ENCODE measurements around the gene SLC16A6.
"Not testable (repeated sequence)": the region's sequence is repeated elsewhere in the genome, so short reads cannot be mapped to it uniquely, and the experiment has no call there.

SLC16A6 gene

DNA sequence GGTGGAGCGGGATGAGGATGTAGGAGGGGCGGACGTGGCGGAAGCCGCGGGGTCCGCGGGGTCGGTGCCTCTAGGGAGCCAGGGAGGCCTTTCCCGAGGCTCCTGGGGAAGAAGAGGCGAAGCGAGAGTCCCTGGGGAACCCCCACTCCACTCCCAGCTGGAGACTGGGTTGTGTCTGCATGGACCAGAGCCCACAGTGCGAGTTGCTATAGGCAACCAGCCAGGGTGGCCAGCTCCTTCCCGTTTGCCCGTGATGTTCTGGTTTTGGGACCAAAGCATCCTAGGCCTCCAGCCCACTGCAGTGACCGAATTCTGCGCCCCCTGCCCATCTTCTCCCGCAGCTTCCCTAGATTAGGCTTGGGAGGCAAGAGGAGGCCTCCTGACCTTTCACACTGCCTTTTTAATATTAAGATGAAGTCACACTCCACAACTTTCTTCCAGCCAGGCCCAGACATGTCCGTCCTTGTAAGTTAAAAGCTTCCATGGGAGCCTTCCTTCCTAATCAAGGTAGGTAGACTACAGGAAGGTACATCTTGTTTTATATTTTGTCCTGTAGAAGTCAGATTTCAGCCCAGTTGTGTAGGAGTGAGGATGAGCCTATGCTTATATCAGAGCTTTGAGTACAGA, 42.6 kb downstream of the SLC16A6 start:
- peak; percentile 78 for DNase-seq (ENCODE audit: low spot score)

DNA sequence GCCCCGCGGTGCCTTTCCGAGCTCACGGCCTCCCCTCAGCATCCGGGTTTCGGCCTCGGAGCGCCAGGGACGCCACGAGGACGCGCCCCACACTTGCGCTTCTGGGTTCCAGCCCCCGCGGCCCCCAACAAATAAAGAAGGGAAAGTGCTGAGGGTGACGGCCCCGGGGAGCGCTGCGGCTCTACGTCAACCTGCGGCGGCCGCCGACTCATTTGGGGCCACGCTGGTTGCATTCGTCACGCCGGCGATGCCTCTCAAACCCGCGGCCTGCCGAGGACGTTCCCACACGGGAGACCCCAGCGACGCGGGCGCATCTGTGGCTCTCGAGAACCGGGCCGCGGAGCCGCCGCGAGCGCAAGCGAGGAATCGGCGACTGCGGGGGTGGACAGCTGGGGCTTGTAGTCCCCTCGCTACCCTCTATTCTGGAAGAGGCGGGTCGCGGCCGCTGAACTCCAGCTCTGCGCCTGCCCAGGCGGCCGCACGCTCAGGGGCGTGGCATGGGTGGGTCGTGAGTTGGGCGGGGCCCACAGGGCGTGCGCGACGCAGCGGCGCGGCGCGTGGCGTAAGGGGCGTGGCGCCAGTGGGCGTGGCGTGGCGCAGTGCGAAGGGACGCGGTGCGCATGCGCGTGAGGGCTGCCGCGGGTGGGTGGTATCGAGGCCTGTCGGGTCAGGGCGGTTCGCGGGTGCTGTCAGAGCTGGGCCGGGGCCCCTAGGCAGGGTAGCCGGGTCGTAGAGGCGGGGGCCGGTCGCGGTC, 43.3 kb downstream of the SLC16A6 start, which contains the start of gene AMZ2:
Gene AMZ2 (plus strand): TSS at position 599 of the 754 bp plus-strand sequence. CDS start 2,145 bp downstream, outside the sequence.
- peak; percentile 98 for DNase-seq (ENCODE audit: low spot score)

DNA sequence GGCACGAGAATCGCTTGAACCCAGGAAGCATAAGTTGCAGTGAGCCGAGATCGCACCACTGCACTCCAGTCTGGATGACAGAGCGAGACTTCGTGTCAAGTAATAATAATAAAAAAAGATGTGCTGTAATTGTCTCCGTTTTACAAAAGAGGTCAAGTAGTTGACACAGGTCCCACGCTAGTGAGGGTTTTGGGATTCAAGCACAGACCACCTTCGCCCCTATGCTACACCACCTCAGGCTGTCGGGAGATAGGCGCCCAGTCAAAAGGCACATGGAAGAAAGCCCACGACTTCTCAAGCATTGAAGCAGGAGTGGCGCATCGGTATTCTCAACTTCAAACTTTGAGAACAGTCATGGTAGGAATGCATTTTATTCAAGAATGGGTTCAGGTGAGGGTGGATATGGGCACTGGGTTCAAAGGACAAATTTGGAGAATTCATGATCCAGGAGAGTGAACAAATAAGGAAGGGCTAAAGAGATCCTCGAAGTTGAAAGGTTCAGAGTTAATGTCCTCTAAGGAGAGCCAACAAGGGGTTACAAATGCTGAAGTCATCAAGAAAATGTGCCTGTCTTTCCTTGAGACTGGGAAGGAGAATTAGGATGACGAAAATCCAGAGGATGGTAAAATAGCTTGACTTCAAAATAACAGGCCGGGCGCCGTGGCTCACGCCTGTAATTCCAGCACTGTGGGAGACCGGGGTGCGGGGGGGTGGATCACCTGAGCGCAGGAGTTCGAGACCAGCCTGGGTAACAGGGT, 44.5 kb downstream of the SLC16A6 start:
- DNase-seq (ENCODE audit: low spot score): no peak

DNA sequence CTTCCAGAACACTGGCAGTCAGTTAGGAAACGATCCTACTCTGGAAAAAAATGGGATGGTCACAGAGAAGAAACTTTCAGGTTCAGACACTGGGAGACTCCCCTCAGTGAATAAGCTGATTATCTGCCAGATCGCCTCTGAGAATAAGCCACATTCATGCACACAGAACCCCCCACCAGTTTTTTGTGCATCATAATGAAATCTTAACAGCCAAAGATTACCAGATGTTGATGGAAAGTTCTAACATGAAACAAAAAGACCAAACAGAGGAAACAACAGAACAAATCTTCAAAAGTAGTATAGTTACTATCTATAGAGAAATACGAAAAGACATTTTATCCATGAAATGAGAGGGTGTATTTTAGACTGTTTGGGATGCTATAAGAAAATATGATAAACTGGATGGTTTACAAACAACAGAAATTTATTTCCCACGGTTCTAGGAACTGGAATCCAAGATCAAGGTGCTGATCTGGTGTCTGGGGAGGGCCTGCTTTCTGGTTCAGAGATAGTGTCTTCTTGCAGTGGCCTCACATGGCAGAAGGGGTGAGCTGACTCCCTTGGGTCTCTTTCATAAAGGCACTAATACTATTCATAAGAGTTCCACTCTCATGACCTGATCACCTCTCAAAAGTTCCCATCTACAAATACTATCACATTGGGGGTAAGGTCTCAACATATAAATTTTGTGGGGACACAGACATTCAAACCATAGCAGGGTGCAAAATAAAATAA, 51.1 kb downstream of the SLC16A6 start:
- DNase-seq (ENCODE audit: low spot score): no peak

DNA sequence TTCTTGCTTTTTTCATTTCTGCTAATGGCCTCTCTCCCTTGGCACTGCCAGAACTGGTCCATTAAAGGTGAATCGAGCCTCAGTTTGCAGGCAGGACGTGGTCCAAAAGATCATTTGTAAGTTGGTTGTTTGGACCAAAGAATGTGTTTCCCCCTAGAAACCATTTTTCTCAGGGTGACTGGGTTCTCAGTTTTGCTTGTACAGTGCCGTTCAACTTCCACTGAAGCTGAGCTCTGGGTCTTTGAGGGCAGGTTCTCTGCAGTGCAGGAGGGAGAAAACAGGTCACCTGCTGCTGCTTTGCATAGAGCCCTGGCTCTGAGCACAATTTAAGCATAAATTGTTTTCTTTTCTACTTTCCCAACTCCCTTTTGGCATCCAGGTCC, 52.1 kb downstream of the SLC16A6 start:
- no peak for DNase-seq (ENCODE audit: low spot score)

DNA sequence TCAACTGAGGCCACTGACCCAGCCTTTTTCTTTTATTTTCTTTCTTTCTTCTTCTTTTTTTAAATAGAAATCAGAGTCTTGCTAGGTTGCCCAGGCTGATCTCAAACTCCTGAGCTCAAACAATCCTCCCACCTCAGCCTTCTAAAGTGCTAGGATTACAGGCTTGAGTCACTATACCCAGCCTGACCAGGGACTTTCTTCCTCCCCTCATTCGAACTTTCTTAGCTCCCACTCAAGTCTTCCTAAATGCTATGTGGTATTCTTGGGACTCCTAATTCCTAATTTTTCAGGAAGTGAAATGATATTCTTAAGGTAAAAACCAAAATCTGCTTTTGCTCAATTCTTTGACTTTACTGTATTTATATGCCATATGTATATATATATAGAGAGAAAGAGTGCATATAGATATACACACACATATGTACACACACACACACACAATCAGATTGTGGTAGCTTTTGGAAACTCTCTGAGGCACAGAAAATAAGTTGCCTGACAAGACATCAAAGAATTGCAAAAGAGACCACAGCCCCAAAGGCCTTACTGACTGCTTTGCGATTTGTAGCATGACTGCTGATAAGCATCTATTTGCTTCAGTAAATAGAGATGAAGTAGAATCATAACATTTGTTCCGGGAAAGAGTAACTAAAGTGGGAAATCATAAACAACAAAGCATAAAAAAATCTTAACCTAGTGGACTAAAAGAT, 52.6 kb downstream of the SLC16A6 start:
- no peak for DNase-seq (ENCODE audit: low spot score)

DNA sequence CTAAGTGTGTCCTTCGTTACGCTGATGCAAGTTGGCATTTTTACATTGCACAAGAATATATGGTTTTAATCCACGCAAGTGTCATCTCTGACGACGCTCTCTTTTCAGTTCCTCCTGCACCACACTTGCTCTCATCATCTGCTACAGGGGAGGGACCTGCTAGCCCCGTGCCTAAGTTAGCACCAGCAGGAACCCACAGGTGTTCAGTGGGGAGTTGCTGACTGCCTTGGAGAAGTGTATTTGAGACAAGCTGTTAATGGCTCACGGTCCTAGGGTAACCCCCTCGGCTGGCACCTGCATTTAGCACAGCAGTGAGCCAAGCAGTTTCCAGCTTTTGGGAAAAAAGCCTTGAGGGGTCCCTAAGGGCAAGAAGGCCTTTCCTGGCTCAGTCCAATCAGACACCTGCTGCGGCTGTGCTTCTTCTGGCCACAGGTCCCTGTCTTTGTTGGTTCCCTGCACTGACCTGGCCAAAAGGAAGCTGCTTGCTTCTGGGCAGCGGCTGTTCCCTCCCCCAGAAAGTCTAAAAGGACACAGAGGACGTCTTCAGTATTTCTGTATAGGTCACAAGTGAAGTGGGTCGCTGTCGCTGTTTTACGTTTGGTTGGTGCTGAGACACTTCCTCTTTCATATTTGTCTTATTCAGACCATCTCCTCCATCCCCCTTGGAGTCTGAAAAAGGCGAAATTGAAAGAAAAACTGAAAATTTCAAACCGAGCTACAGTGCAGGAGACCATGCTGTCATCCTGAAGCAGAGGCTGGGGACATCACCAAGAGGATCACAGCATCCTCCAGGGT, 53.4 kb downstream of the SLC16A6 start:
- not testable (repeated sequence) for DNase-seq (ENCODE audit: low spot score)

DNA sequence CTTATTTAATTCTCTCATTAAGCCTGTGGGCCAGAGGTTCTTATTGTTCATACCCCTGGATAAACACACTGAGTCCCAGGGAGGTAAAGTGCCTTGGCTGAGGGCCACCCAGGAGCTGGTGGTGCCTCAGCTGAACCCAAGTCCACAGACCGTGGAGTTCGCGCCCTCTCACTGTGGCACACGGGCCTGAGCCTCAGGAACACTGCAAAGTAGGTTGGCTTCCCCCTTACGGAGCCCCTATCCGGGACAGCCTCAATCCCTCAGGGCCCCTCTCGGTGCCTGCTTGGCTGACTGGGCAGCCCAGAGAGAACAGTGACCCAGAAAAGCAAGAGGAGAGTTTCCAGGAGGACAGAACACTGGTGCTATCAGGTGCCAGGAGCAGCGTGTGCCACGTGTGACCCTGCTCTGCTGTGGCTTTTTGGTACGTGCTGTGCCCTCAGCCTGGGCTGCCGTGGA, 55.6 kb downstream of the SLC16A6 start:
- not testable (repeated sequence) for DNase-seq (ENCODE audit: low spot score)

DNA sequence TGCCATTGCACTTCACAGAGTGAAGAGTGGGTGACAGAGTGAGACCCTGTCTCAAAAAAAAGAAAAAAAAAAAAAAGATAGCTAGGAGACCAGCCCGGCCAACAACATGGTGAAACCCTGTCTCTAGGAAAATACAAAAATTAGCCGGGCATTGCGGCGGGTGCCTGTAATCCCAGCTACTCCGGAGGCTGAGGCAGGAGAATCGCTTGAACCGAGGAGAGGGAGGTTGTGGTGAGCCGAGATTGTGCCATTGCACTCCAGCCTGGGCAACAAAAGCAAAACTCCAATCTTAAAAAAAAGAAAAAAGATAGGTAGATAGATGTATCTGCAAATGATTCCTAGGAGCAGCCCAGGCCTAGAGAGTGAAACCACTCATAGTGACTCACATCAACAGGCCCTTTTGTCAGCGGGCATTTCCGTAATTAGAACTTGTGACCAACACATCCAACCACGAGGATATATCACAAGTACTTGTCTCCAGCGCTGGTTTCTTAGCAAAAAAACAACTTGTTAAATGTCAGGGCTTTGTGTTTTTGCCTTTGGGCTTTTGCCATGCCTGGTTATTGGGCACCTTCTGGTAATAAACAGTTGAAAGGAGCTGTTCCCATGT, 56.1 kb downstream of the SLC16A6 start:
- DNase-seq (ENCODE audit: low spot score): peak; percentile 60

DNA sequence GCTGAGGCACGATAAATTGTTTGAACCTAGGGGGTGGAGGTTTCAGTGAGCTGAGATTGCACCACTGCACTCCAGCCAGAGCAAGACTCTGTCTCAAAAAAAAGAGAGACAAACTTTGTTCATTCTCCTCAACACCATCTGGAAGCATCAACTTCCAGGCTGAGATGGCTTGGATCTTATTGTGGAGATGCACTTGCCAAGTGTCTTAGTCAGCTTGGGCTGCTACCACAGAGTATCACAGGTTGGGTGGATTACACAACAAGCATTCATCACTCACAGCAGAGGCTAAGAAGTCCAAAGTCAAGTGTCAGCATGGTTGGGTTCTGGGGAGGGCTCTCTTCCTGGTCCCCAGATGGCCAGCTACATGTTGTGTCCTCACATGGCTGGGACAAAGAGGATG, 58.2 kb downstream of the SLC16A6 start:
- DNase-seq (ENCODE audit: low spot score): peak; percentile 27

DNA sequence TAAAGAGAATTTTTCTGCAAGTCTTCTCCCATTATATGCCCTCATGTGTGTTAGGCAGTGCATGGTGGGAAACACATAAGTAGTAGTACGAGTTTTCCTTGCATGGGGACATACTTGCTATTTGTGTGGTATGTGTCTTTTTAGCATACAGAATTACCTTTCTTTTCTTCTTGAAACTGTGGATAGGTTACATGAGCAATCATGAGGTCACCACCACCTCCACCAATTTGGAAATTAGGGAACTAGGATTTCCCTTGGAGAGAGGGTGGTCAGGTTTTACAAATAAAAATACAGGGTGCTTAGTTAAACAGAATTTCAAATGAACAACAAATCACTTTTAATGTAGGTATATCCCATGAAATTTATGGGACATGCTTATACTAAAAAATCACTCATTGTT, 59.4 kb downstream of the SLC16A6 start:
- DNase-seq (ENCODE audit: low spot score): no peak

DNA sequence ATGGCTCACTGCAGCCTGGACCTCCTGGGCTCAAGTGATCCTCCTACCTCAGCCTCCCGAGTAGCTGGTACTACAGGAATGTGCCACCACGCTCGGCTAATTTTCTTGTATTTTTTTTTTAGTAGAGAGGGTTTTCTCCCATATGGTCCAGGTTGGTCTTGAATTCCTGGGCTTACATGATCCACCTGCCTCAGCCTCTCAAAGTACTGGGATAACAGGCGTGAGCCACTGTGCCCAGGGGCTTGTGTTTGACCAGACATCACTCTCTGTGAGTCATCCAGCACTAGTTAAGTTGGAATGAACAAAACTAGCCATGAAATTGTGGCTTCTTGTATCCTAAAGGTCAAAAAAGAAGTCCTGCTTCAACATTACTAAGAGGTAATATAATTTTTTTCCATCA, 59.8 kb downstream of the SLC16A6 start:
- DNase-seq (ENCODE audit: low spot score): not testable (repeated sequence)

DNA sequence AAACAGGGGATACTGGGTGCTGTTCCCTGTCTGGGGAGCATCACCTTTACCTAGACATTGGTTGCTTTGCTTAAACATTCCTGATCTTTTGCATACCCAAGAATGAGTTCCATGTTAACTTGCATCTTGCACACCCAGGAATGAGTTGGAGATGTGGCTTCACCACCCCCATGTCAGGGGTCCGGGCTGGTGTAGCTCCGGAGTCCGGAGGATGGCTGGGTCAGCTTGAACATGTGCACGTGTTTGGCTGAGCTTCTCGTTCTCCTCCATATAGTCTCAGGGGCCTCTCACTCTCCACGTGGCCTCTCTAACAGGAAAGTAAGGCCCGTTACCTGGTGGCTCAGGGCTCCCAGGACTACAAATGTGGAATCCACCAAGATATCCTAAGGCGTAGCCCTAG, 61.3 kb downstream of the SLC16A6 start:
- DNase-seq (ENCODE audit: low spot score): no peak

DNA sequence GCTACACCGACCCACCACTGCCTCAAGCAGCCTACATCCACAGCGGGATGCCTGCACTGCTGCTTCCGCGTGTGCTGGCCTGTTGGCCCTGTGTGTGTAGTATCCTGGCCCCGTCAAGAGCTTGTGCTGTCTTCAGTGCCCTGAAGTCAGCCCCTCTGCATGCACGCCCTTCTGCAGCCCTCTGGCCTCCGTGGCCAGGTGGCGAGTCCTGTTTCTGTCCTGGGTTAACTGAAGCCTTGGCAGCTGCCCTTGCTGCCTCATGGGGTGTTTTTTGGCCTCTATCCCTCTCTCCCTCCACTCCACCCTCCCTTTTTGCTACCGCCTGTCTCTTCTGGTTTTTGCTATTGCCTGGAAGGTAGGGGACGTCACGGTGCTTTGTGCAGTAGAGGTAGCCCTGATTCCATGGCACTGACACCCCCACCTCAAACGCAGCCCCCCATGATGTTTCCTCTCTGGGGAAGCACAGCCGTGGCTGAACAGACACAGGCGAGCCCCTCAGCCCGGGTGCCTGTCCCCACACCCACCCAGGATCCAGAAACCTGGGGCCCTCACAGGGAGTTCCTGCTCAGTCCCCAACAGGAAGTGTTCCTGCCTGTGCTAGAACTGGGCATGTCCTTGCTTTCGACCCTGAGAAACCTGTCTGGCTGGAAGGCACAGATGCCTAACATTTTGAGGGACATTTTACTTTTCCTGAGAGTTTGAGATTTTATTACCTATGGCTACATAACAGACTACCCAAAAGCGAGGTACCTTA, 61.9 kb downstream of the SLC16A6 start:
- DNase-seq (ENCODE audit: low spot score): no peak

DNA sequence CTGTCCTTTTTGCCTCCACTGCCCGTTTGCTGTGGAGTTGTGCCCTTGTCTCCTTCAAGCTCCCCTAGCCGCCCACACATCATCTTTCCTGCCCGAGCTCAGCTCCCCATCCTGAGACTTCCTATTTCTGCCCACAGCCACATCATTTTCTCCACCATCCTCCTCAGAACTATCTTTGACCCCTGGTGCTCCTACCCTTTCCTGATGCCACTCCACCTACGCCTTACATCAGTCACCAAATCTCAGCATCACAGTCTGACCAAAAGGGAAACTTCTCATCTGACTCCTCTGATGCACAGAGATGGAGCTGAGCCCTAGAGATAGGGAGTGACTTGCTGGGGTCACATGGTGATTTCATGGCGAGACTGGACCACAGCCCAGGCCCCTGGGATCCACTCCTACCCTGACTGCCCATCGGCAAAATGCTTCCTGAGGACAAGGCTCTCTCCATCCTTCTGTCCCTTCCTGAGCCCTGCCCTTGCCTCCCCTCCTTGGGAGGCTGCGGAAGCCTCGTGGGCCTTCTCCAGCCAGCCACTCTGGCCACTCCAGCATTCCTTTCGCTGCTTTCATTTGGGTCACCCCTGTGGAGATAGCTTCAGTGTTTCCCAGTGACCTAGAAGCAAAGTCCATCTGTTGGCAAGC, 62.8 kb downstream of the SLC16A6 start:
- DNase-seq (ENCODE audit: low spot score): not testable (repeated sequence)

DNA sequence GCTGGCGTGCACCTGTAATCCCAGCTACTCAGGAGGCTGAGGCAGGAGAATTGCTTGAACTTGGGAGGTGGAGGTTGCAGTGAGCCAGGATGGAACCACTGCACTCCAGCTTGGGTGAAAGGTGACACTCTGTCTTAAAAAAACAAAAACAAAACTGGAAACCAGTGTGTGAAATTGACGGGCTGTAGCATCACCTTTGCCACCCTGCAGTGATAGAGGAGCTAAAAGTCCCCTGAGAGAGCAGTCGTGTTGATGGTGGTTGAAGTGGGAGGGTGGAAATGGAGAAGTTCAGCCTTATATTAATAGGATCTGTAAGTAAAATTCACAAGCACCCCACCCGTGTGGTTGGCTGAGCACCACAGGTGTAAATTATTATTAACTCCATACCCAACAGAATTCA, 65.9 kb downstream of the SLC16A6 start:
- DNase-seq (ENCODE audit: low spot score): not testable (repeated sequence)

DNA sequence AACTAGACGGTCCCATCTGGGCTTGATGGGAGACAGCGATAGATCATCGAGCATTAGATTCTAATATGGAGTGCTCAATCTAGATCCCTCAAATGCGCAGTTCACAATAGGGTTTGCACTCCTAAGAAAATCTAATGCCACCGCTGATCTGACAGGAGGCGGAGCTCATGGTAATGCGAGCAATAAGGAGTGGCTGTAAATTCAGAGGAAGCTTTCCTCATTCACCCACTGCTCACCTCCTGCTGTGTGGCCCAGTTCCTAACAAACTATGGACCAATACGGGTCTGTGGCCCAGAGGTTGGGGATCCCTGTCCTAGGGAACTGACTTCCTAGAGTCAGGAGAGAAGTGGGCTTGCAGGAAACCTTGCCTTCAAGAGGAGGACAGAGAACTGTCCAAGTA, 68.3 kb downstream of the SLC16A6 start:
- DNase-seq (ENCODE audit: low spot score): no peak

DNA sequence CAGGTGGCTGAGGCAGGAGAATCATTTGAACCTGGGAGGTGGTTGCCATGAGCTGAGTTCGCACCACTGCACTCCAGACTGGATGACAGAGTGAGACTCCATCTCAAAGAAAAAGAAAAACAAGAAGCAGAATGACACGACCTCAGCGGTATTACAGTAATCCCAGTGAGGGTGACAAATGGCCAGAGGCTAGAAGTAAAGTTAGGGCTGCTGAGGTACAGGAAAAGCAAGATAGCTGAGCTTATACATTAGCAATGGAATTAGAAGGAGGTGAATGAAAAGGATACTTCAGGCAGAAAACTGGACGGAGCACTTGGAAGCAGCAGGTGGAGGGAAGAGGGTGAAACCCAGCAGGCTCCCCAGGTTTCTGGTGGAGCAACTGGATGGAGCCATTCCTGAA, 69.1 kb downstream of the SLC16A6 start:
- DNase-seq (ENCODE audit: low spot score): no peak

DNA sequence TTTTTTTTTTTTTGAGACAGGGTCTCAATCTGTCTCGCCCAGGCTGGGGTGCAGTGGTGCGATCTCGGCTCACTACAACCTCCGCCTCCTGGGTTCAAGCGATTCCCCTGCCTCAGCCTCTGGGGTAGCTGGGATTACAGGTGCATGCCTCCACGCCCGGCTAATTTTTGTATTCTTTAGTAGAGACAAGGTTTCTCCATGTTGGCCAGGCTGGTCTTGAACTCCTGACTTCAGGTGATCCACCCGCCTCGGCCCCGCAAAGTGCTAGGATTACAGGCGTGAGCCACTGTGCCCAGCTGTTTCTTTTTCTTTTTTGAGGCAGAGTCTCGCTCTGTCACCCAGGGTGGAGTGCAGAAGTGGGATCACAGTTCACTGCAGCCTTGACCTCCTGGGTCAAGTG, 70.1 kb downstream of the SLC16A6 start:
- not testable (repeated sequence) for DNase-seq (ENCODE audit: low spot score)
